Breast epithelium (tissue), 3 donors: ENCODE measurements around the gene SFSWAP.

Experiments
- POLR2A ChIP-seq: fragments of 450-650 bp; IDR thresholded peaks from one replicate; pipeline ENCODE4 v1.6.1; 2016; ENCODE audit warnings: antibody characterized with exemption, mild to moderate bottlenecking, moderate library complexity
- TF ChIP-seq, protein P1 (sequence below), 3 donors: fragments of 450-650 bp; IDR thresholded peaks; one replicate each; pipeline ENCODE4 v1.5.1; 2016 to 2017; ENCODE audit warnings: antibody characterized with exemption in 3 of 3, mild to moderate bottlenecking in 3 of 3, moderate library complexity in 3 of 3

DNA sequence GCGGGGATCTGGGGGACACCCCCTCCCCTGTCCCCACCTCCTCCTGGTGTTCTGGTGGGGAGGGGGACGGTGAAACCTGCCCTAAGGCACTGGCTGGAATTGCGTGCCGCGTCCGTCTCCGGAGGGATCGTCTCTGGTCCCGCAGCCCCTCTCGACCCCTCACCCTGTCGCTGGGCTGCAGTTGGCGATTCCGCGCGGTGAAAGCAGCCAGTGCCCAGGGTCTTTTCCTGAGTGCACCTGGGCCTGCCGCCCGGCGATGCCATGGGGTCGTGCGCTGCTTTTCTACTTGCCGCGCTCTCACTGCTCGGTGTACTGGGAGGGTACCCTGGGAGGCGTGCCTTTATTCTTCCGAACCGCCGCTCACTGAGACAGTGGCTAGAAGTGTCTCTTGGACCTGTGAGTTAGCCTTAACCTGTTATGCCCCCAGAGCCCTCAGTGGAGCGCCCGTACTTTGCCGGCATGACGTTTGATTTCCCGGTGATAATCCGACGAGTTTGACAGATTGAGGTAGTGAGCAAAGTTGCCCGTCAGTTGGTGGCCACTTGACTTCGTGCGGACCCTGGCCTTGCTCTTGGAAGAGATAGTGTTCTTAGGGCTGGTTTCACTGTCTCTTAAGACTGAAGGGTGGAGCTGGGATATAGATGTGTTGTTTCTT lies 788 bp downstream of the SFSWAP start:
- TF ChIP-seq POLR2A = no peak
- TF ChIP-seq, protein P1, sequence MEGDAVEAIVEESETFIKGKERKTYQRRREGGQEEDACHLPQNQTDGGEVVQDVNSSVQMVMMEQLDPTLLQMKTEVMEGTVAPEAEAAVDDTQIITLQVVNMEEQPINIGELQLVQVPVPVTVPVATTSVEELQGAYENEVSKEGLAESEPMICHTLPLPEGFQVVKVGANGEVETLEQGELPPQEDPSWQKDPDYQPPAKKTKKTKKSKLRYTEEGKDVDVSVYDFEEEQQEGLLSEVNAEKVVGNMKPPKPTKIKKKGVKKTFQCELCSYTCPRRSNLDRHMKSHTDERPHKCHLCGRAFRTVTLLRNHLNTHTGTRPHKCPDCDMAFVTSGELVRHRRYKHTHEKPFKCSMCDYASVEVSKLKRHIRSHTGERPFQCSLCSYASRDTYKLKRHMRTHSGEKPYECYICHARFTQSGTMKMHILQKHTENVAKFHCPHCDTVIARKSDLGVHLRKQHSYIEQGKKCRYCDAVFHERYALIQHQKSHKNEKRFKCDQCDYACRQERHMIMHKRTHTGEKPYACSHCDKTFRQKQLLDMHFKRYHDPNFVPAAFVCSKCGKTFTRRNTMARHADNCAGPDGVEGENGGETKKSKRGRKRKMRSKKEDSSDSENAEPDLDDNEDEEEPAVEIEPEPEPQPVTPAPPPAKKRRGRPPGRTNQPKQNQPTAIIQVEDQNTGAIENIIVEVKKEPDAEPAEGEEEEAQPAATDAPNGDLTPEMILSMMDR (IDR thresholded peaks at IDR 0.05) = no peak
